H1 (cell line): ENCODE measurements around the gene CENPO. TPM values are rescaled to one million over a fixed set of nuclear protein-coding genes. Genes with fewer than 3 reads are reported as not detected.

Experiments used
- CTCF ChIA-PET: fragments of 300-600 bp; sonication (Branson Sonifier 250); formaldehyde crosslinking; loops from one replicate; lab custom pipeline; 2021; ENCODE audit not compliant: partially characterized antibody; lab: Charles Lee
- POLR2A ChIA-PET: fragments of 300-600 bp; sonication (Branson Sonifier 250); formaldehyde crosslinking; loops from one replicate; lab custom pipeline; 2021; ENCODE audit warnings: inconsistent platforms; ENCODE audit not compliant: partially characterized antibody; lab: Charles Lee
- DNase-seq, 2 experiments: peaks; one replicate each; pipeline versions ENCODE4 v3.0.0 to v3.0.0-alpha.2; 2010 to 2022; ENCODE audit warnings: low spot score in 2 of 2, low read depth in 1 of 2, mixed read lengths in 1 of 2
- FAIRE-seq: peaks from 2 replicates; lab custom pipeline; 2011; peaks lifted over from hg19 to GRCh38; lab: Jason Lieb, UNC
- H2AFZ ChIP-seq: 2 replicates; pipeline ENCODE4 v1.8.1; 2012; ENCODE audit warnings: low read length, inconsistent platforms
- H2AK5ac ChIP-seq: 2 replicates; pipeline ENCODE4 v1.6.1; 2013; ENCODE audit warnings: low read depth, low read length
- H2BK120ac ChIP-seq: replicated peaks from 2 replicates; pipeline ENCODE3; 2013; ENCODE audit warnings: low read depth, low read length, inconsistent platforms
- H2BK12ac ChIP-seq: 2 replicates; pipeline ENCODE4 v1.6.1; 2013; ENCODE audit warnings: low read depth, low read length
- H2BK15ac ChIP-seq: 2 replicates; pipeline ENCODE4 v1.6.1; 2013; ENCODE audit warnings: low read length
- H2BK20ac ChIP-seq: 2 replicates; pipeline ENCODE4 v1.6.1; 2013; ENCODE audit warnings: low read length
- H2BK5ac ChIP-seq: 2 replicates; pipeline ENCODE4 v1.6.1; 2013; ENCODE audit warnings: low read depth, low read length
- H3K14ac ChIP-seq: 2 replicates; pipeline ENCODE4 v1.6.1; 2013; ENCODE audit warnings: inconsistent platforms; ENCODE audit not compliant: insufficient read length
- H3K18ac ChIP-seq: 2 replicates; pipeline ENCODE4 v1.6.1; 2013; ENCODE audit warnings: low read length; ENCODE audit errors: extremely low read depth
- H3K23ac ChIP-seq: 2 replicates; pipeline ENCODE4 v1.6.1; 2013; ENCODE audit warnings: inconsistent platforms; ENCODE audit not compliant: insufficient read length
- H3K23me2 ChIP-seq: 2 replicates; pipeline ENCODE4 v1.6.1; 2013; ENCODE audit warnings: low read depth, low read length
- H3K27ac ChIP-seq: 2 replicates; pipeline ENCODE4 v1.6.1; 2011; ENCODE audit warnings: low read depth, low read length, inconsistent platforms
- H3K27me3 ChIP-seq, 4 experiments: replicated peaks in 1 of 4; 1 replicate in 1 of 4; 2 replicates in 3 of 4; pipeline versions ENCODE4 v1.6.1 to v1.8.1; 2011 to 2013; ENCODE audit warnings: low read length in 3 of 4, mild to moderate bottlenecking in 3 of 4, inconsistent platforms in 2 of 4, mixed read lengths in 2 of 4, moderate library complexity in 1 of 4; ENCODE audit not compliant: control insufficient read depth in 3 of 4, insufficient read depth in 3 of 4; ENCODE audit errors: extremely low read depth in 1 of 4
- H3K36me3 ChIP-seq, 4 experiments: 2 replicates each; pipeline versions ENCODE4 v1.6.1 to v1.8.1; 2011 to 2013; ENCODE audit warnings: mild to moderate bottlenecking in 4 of 4, low read length in 3 of 4, moderate library complexity in 2 of 4, control low read depth in 1 of 4, inconsistent platforms in 1 of 4; ENCODE audit not compliant: insufficient read depth in 4 of 4, control insufficient read depth in 2 of 4
- H3K4ac ChIP-seq: replicated peaks from 2 replicates; pipeline ENCODE3; 2013; ENCODE audit warnings: low read length, low read depth, mixed read lengths, inconsistent platforms; ENCODE audit not compliant: insufficient read length
- H3K4me1 ChIP-seq, 4 experiments: replicated peaks in 1 of 4; 1 replicate in 1 of 4; 2 replicates in 3 of 4; pipeline versions ENCODE4 v1.6.1 to v1.8.1; 2011 to 2013; ENCODE audit warnings: low read length in 3 of 4, inconsistent platforms in 2 of 4, mixed read lengths in 1 of 4; ENCODE audit not compliant: insufficient read depth in 4 of 4, control insufficient read depth in 3 of 4
- H3K4me2 ChIP-seq, 2 experiments: 2 replicates each; pipeline versions ENCODE4 v1.6.1 to v1.8.1; 2011 to 2013; ENCODE audit warnings: low read depth in 2 of 2, low read length in 2 of 2, control low read depth in 1 of 2, inconsistent platforms in 1 of 2, mild to moderate bottlenecking in 1 of 2; ENCODE audit not compliant: insufficient read depth in 1 of 2
- H3K4me3 ChIP-seq, 4 experiments: fragments of 200-600, 300-600 bp in 1 of 4; sonication (generic), shearing (Covaris generic), sonication (Bioruptor Twin) in 1 of 4; 2 replicates each; pipeline versions ENCODE4 v1.5.1 to v1.8.1; 2011 to 2016; ENCODE audit warnings: low read length in 4 of 4, low read depth in 3 of 4, control low read depth in 2 of 4, inconsistent platforms in 2 of 4, mild to moderate bottlenecking in 2 of 4, mixed read lengths in 1 of 4, moderate library complexity in 1 of 4; ENCODE audit not compliant: insufficient read depth in 2 of 4; ENCODE audit errors: extremely low read depth in 1 of 4
- H3K56ac ChIP-seq: replicated peaks from 2 replicates; pipeline ENCODE3; 2013; ENCODE audit warnings: low read depth, mild to moderate bottlenecking, mixed read lengths, low read length, inconsistent platforms; ENCODE audit not compliant: insufficient read length
- H3K79me1 ChIP-seq: 2 replicates; pipeline ENCODE4 v1.6.1; 2013; ENCODE audit warnings: low read depth, low read length, control low read depth
- H3K79me2 ChIP-seq, 2 experiments: 2 replicates each; pipeline versions ENCODE4 v1.6.1 to v1.8.1; 2012 to 2013; ENCODE audit warnings: low read length in 2 of 2, mild to moderate bottlenecking in 2 of 2, inconsistent platforms in 1 of 2; ENCODE audit not compliant: insufficient read depth in 2 of 2, control insufficient read depth in 1 of 2
- H3K9ac ChIP-seq, 4 experiments: replicated peaks in 1 of 4; 1 replicate in 1 of 4; 2 replicates in 3 of 4; pipeline versions ENCODE4 v1.6.1 to v1.8.1; 2011 to 2013; ENCODE audit warnings: low read depth in 3 of 4, low read length in 3 of 4, control low read depth in 2 of 4, mild to moderate bottlenecking in 2 of 4, moderate library complexity in 2 of 4, inconsistent platforms in 1 of 4; ENCODE audit errors: extremely low read depth in 1 of 4
- H3K9me3 ChIP-seq, 2 experiments: 2 replicates each; pipeline versions ENCODE4 v1.6.1 to v1.8.1; 2012 to 2013; ENCODE audit warnings: mild to moderate bottlenecking in 2 of 2, moderate library complexity in 2 of 2, control low read depth in 1 of 2, inconsistent platforms in 1 of 2, low read depth in 1 of 2, low read length in 1 of 2, mixed read lengths in 1 of 2; ENCODE audit not compliant: insufficient read depth in 2 of 2
- H4K20me1 ChIP-seq, 2 experiments: replicated peaks in 1 of 2; 2 replicates each; pipeline versions ENCODE3 to v1.8.1; 2011 to 2013; ENCODE audit warnings: inconsistent platforms in 2 of 2, low read length in 2 of 2, mild to moderate bottlenecking in 1 of 2; ENCODE audit not compliant: insufficient read depth in 2 of 2, control insufficient read depth in 1 of 2
- H4K5ac ChIP-seq: 2 replicates; pipeline ENCODE4 v1.6.1; 2013; ENCODE audit warnings: low read length, low read depth, mixed read lengths, inconsistent platforms; ENCODE audit not compliant: insufficient read length
- H4K8ac ChIP-seq: 2 replicates; pipeline ENCODE4 v1.8.0; 2013; ENCODE audit warnings: mild to moderate bottlenecking, moderate library complexity, low read length, inconsistent platforms; ENCODE audit not compliant: insufficient read depth; ENCODE audit errors: extremely low read depth
- H4K91ac ChIP-seq: replicated peaks from 2 replicates; pipeline ENCODE3; 2013; ENCODE audit warnings: low read length, mixed read lengths, inconsistent platforms; ENCODE audit not compliant: insufficient read length
- BCL11A ChIP-seq, 2 experiments: IDR thresholded peaks; one replicate each; pipeline ENCODE4 v1.6.1; 2011; ENCODE audit warnings: low read depth in 2 of 2, low read length in 2 of 2, mild to moderate bottlenecking in 2 of 2
- WGBS, 2 experiments: shearing (Covaris generic) in 1 of 2; methylation state at CpG; one replicate each; pipeline versions ENCODE4 v1.1.6 to v1.1.7; 2013 to 2015; ENCODE audit warnings: low lambda C conversion rate in 2 of 2, mixed read lengths in 2 of 2, inconsistent platforms in 1 of 2, low coverage in 1 of 2, missing lambda C conversion rate in 1 of 2; ENCODE audit not compliant: insufficient replicate concordance in 2 of 2, insufficient coverage in 1 of 2, insufficient read length in 1 of 2; ENCODE audit errors: extremely low coverage in 1 of 2, missing lambda C conversion rate in 1 of 2; 5-methylcytosine and 5-hydroxymethylcytosine counted together
- polyA plus RNA-seq, 7 experiments: library from polyadenylated mRNA; depleted of rRNA in 3 of 7; stranded (reverse) in 5 of 7; unstranded in 2 of 7; fragments of >200 nt in 5 of 7; fragments of 200-250 nt in 2 of 7; gene quantifications; 1 replicate in 5 of 7; 2 replicates in 1 of 7; 4 replicates in 1 of 7; pipeline versions ENCODE4 v1.2.1 to v1.2.3, GENCODE V29; 2011 to 2013; ENCODE audit warnings: missing spikeins in 2 of 7, mixed read lengths in 2 of 7
- total RNA-seq: library from RNA; stranded (reverse); fragmentation: NEBNext Ultra II Directional; extraction: Animal tissue kit (Norgen Biotek cat#: 25700); gene quantifications from 2 replicates; pipeline ENCODE4 v1.2.1, GENCODE V29; 2021

Gene CENPO
- total and polyA plus RNA-seq, 2 of the 8 experiments (the other 6 are each of a cell fraction or from before 2014, with no cell fraction given) = 34.4 to 46.3 TPM

- Histone ChIP-seq H2AFZ (no peak overlapping the region), H2AK5ac (no peak overlapping the region), H2BK12ac (no peak overlapping the region), H4K91ac (no peak overlapping the region), H3K56ac (no peak overlapping the region), H3K23ac (no peak overlapping the region), H3K23me2 (no peaks in the 10 kb centered on the region; the same call in 1 of the 2 replicates), H4K20me1 (no peaks in the 10 kb centered on the region), H3K27me3 (no peaks in the 10 kb centered on the region), H3K14ac (no peak overlapping the region), H3K9me3 (no peaks in the 10 kb centered on the region), H4K8ac (no peak overlapping the region), H3K27ac (no peak overlapping the region), H3K18ac (no peak overlapping the region)
- FAIRE-seq = no peak
- POLR2A ChIA-PET = interaction anchor here (1.5 to 3.9 kb wide), 2 partner anchors 21 to 50 kb away, joined by 3 to 22 read pairs; partner anchors contain the start of genes CENPO and PTRHD1
- 91% methylated on average over 5 of the region's 5 CpGs; no CpG with 5 or more reads in 1 of the 2 experiments for WGBS, 2 experiments
- TF ChIP-seq BCL11A (IDR thresholded peaks at IDR 0.05; ENCODE audit: low read depth in 2 of 2, low read length in 2 of 2) = no peak
- TF ChIP-seq, all 59 proteins: peak for 0
- Histone ChIP-seq H3K79me1 (no peaks in the 10 kb centered on the region), H3K4me2 (no peak overlapping the region), H3K79me2 (no peaks in the 10 kb centered on the region), H3K4me3 (no peak overlapping the region), H3K36me3 (no peaks in the 10 kb centered on the region), H2BK20ac (no peak overlapping the region), H2BK120ac (no peak overlapping the region), H3K4ac (no peak overlapping the region), H2BK15ac (no peak overlapping the region), H4K5ac (no peak overlapping the region), H3K9ac (no peak overlapping the region), H3K4me1 (peaks cover 0 to 3% (median 1%) of the 10 kb centered on the region in 4 experiments; a peak in 3 of 7 replicates), H2BK5ac (no peak overlapping the region)
- no peak for DNase-seq
- CTCF ChIA-PET = interaction anchor here (1.2 to 1.6 kb wide), 5 partner anchors 10 to 362 kb away, joined by 3 to 6 read pairs (median 3); no protein-coding TSS in a partner anchor
Observed at GRCh38 chr2:24771764-24772586, 21.2 kb upstream of the CENPO start.
